Limb (tissue), 2 donors: ENCODE data around the gene MRPL20.
"Not testable (repeated sequence)": the region's sequence is repeated elsewhere in the genome, so short reads cannot be mapped to it uniquely, and the experiment has no call there.

Experiments used
- DNase-seq, 2 donors: peaks; one replicate each; pipeline ENCODE4 v3.0.0-alpha.2; 2016; ENCODE audit errors: extremely low spot score in 2 of 2

MRPL20 gene

DNA sequence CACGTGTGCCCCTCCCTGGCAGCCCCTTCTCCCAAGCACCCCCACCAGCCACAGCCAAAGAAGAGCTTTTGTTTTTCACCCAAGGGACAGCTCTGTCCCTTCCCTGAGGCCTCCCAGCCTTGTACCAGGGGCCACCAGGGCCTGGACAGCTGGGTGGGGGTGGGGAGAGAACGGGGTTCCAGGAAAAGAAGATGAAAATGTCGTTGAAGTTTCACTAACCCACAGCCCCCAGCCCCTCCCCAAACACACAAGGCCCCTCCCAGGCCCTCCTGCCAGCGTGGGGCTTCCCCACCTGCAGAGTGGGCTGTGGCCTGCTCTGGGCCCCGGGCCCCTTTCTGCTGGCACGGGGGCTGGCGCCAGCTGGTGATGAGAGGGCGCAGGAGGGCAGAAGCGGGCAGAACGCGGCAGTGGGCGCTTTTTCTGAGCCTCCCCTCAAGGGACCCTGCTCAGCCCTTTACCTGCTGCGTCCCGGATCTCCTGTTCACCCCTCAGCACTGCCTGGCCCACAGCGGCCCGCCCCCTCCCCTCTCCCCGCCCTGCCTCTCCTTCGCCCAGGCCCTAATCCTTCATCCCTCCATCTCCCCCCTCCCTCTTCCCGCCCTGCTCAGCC, 19.5 kb upstream of the MRPL20 start:
- DNase-seq, result no peak

DNA sequence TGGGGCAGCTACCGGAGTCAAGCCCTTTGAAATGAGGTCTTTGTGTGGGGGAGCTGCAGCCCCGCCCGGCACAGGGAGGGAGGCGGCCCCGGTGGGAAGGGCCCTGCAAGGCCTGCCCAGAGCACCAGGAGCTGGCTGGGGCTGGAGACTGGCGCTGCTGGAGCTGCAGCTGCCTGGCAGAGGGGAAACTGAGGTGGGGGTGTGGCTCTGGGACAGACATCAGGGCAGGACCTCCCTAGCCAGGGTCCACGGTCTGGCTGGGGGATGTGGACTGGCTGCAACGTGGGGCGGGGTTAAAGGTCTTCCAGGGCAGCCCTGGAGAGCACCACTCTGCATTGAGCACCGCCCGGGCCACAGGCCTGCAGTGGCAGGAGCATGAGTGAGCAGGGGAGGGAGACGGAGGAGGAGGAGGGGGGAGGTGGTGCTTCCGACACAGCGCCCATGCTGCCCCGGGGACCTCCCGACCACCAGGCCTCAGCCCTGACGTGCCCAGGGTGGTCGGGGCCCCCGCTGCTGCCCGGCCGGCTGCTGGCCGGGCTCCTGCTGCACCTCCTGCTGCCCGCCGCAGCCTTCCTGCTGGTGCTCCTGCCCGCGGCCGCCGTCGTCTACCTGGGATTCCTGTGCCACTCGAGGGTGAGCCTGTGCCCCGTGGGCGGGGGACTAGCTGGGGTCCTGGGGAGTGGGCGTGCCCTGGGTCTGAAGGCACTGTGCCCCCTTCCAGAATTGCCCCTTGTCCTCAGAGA, 18.8 kb upstream of the MRPL20 start:
- peak in 1 of 2 donors; percentile 36 for DNase-seq

- DNase-seq, result no peak
Observed at GRCh38 chr1:1425426-1425752, 18.3 kb upstream of the MRPL20 start.

GRCh38 chr1:1424707-1425106, 17.6 kb upstream of the MRPL20 start:
- DNase-seq, result no peak

DNA sequence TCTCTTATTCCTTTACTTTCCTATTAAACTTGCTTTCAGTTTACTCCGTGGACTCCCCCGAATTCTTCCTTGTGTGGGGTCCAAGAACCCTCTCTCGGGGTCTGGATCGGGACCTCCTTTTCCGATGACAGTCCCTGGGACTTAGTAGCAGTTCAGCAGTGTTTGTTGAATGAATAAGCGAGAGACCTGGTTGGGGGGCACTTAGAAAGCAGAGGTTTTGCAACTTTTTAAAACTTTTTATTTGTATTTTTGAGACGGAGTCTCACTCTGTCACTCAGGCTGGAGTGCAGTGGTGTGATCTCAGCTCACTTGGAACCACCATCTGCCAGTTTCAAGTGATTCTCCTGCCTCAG, 16.1 kb upstream of the MRPL20 start:
- DNase-seq, result no peak

DNA sequence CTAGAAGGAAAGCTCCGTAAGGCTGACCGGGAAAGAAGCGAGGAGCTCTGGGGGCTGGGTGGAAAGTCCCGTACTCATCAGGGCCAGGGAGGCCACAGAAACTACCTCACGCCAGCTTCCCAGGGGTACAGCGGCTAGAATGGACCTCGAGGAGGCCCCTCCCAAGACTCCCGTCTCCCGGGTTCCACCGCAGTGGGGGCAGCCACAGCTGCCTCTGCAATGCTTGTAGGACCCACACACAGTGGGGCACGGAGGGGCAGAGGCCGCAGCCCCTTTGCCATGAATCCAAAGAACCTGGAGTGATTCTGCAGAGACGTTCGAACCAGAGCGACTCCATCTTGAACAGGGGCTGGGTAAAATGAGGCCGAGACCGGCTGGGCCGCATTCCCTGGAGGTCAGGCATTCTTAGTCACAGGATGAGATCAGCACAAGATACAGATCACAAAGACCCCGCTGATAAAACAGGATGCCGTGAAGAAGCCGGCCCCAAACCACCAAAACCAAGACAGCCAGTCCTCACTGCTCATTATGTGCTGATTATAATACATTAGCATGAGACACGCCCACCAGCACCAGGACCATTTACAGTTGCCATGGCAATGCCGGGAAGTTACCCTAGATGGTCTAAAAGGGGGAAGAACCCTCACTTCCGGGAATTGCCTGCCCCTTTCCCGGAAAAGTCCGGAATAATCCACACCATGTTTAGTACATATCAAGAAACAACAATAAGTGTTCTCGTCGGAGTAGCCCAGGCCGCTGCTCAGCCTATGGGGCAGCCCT, 15.6 kb upstream of the MRPL20 start:
- peak in 1 of 2 donors; percentile 27 for DNase-seq

DNA sequence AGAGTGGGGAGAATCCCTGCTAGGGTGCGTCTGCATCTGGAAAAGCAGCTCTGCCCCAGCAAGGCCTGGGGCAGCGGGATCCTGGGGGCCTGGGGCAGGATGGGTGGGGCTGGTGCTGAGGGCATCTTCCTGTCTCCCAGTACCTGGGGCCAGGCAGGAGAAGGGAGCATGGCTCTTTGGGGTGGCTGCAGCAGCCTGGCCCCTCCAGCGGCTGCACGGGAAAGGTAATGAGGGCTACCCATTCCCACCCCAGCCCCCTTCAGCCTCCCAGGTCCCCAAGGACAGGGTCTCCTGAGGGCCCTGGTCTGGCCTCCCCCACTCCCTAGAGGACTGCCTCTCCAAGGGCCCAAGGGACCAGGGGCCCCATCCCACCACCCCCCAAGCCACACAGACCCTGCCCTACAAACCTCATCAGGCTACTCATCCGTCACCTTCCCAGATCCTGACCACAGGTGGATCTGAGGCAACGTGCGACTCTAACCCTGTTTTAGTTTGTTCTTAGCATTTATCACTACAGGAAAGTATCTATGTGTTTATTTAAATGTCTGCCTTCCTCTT, 14.9 kb upstream of the MRPL20 start:
- DNase-seq, result no peak

DNA sequence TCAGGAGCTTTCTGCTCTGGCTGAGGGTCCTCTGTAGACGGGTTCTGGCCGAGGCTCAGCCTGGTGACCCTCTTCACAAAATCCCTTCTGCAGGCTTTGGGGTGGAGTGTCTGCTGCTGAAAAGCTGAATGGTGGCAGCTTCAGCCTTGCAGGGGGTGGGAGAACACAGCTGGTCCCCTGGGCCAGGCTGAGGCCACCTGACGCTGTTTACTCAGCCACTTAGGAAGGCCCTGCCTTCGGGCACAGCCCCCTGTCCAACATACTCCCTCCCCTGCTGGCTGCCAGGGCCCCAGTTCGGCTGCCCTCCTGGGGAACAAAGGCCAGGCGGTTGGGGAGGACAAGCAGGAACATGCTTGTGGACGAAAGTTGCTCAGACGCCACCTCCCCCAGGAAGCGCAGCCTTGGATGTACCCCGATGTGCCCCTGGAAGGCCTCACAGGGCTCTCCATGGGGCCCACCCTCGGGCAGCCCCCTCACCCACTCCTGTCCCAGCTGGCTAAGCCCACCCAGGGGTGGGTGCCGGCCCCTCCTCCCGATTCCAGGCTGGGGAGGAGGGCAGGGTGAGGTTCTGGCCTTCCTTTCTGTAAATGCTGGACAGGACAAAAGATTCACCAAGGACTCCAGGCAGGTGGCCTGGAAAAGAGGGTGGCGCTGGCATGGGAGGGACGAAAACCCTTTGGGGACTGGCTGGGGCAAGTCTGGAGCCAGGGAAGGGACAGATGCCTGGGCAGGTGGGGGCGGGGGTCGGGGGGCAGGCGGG, 14.2 kb upstream of the MRPL20 start, which contains the start of gene ANKRD65:
Gene ANKRD65 (minus strand): TSS at position 130 of the 760 bp plus-strand sequence. CDS start 271 bp downstream, outside the sequence.
- DNase-seq, result peak in 1 of 2 donors; percentile 32

DNA sequence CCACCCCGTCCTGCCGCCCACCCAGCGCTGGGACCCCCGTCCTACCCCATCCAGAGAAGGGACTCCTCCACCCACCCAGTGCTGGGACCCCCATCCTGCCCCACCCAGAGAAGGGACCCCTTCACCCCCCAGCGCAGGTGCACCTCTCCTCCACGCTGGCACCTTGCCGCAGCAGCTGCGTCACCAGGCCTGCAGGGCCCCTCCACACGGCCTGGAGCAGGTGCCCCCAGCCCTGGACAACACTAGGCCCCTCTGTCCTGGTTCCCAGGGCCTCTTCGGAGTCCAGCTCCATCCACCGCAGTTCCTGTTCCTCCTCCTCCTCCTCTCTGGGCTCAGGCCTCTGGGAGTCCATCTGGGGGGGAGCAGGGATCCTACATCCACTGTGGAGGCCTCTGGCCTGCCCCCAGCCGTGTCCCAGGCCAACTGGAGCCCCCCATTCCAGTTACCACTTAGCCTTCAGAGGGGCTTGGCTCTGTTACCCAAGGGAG, 13.6 kb upstream of the MRPL20 start:
- peak in 1 of 2 donors; percentile 25 for DNase-seq

GRCh38 chr1:1419813-1420653, 12.9 kb upstream of the MRPL20 start:
- peak in 1 of 2 donors; percentile 44 for DNase-seq

DNA sequence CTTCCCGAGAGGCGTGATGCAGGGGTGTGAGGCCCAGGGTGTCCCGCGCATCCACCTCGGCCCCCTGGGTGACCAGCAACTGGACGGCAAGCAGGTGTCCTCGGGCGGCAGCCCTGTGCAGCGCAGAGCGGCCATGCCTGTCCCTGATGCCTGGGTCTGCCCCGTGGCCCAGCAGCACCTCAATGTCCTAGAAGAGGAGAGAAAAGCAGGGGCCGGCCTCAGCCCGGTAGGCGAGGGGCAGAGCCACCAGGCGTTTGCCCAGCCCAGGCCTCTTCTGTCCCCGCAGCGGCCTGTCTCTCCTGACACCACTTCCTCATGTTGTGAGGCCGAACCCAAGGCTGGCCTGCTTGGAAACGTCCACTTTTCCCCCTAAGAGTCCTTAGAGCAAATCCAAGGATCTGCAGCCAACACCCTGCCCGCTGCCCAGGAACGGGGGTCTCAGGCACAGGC, 12.3 kb upstream of the MRPL20 start:
- no peak for DNase-seq

- no peak for DNase-seq
Observed at GRCh38 chr1:1418464-1419362, 11.6 kb upstream of the MRPL20 start.

GRCh38 chr1:1417825-1418463, 10.9 kb upstream of the MRPL20 start:
- DNase-seq, result not testable (repeated sequence)

DNA sequence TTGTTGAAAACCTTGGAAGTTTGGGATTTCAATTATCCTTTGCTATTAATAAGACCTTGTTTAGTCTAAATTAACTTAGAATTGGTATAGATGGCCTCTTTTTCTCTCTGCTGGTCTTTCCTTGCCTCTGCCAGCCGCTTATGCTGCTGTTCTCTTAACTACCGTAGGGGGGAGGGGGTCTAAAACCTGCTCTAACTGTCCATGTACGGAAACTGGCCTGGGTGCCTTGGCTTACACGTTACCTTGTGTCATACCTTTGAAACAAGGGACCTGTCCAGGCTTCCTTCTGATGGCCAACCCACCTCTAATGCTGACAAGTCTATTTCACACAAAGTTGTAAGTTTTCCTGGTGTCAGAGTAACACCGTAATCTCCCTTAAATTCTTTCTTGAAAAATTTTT, 10.3 kb upstream of the MRPL20 start:
- DNase-seq, result not testable (repeated sequence)

- DNase-seq, result no peak
Observed at GRCh38 chr1:1415751-1416150, 8.7 kb upstream of the MRPL20 start.

DNA sequence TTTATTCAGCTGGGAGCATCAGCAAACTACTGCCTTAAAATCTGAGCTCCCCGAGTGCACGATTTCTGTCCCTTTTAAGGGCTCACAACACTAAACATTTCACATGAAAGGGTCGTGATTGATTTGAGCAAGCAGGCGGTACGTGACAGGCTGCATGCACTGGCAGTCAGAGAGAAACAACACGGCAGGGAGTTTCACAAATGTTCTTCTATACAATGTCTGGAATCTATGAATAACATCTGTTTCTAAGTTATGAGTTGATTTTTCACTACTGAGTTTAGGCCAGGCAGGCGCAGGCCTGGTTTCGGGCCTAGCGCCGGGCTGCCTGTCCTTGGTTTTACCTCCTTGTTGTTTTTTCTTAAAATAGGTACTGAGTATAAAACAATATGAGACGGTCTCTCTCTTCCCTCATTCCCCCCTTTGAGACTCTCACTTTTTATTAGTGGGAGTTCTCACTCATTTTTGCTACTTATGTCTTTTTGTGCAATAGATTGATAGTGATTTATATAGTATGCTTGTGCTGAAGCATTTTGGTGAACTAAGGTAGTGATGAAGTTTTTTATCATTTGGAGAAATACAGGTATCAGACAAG, 5.3 kb upstream of the MRPL20 start:
- not testable (repeated sequence) for DNase-seq

GRCh38 chr1:1411626-1412025, 4.5 kb upstream of the MRPL20 start:
- no peak for DNase-seq

DNA sequence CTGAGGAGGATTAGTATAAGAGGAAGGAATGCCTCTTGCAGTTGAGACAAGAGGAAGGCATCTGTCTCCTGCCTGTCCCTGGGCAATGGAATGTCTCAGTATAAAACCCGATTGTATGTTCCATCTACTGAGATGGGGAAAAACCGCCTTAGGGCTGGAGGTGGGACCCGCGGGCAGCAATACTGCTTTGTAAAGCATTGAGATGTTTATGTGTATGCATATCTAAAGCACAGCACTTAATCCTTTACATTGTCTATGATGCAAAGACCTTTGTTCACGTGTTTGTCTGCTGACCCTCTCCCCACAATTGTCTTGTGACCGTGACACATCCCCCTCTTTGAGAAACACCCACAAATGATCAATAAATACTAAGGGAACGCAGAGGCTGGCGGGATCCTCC, 3.1 kb upstream of the MRPL20 start:
- DNase-seq, result not testable (repeated sequence)
